NCI-H1417 (cell line): Measurements from ENCODE around the gene TP53I3.
"Not testable (repeated sequence)": the region's sequence is repeated elsewhere in the genome, so short reads cannot be mapped to it uniquely, and the experiment has no call there.

ENCODE experiments used
- DNase-seq, 3 experiments: peaks; one replicate each; lab custom pipeline; 2025; lab: John Stamatoyannopoulos, UW

TP53I3 gene

GRCh38 chr2:24054366-24055010 is 30.1 kb downstream of the TP53I3 start:
- DNase-seq, result no peak

- DNase-seq, result no peak
Measured at GRCh38 chr2:24052951-24053350, 31.7 kb downstream of the TP53I3 start.

GRCh38 chr2:24051833-24052232 is 32.8 kb downstream of the TP53I3 start:
- DNase-seq, result no peak

- peak in 2 of 3 experiments; percentile 43 to 47 for DNase-seq
Measured at GRCh38 chr2:24050041-24050979, 34.3 kb downstream of the TP53I3 start.

- DNase-seq, result peak; percentile 70 to 80 (median 71)
Measured at GRCh38 chr2:24049485-24050021, 35.1 kb downstream of the TP53I3 start, which contains the start of gene FKBP1B. Gene FKBP1B, plus strand, starts transcription at chr2:24049741. Its CDS starts 109 bp downstream, at chr2:24049850.

GRCh38 chr2:24048769-24049484 is 35.7 kb downstream of the TP53I3 start:
- peak; percentile 17 to 68 (median 64) for DNase-seq

GRCh38 chr2:24047703-24048033 is 37.0 kb downstream of the TP53I3 start:
- DNase-seq, result no peak

GRCh38 chr2:24046930-24047702 is 37.5 kb downstream of the TP53I3 start, which contains the start of gene WDCP:
Gene WDCP, minus strand, starts transcription at chr2:24047391. Its CDS starts 7,897 bp downstream, at chr2:24039494.
- DNase-seq, result peak; percentile 96 to 99 (median 98)

- no peak for DNase-seq
Measured at GRCh38 chr2:24046599-24046929, 38.1 kb downstream of the TP53I3 start.

GRCh38 chr2:24045511-24046508 is 38.8 kb downstream of the TP53I3 start:
- DNase-seq, result no peak

GRCh38 chr2:24043133-24043532 is 41.5 kb downstream of the TP53I3 start:
- not testable (repeated sequence) for DNase-seq

- no peak for DNase-seq
Measured at GRCh38 chr2:24040511-24040910, 44.1 kb downstream of the TP53I3 start.

- DNase-seq, result no peak
Measured at GRCh38 chr2:24038786-24039499, 45.7 kb downstream of the TP53I3 start.
